ENCODE data around the gene SLC12A9.
A peak's percentile ranks its signal among the peaks of the same experiment; 100 is the strongest.
"Not testable (repeated sequence)": the region's sequence is repeated elsewhere in the genome, so short reads cannot be mapped to it uniquely, and the experiment has no call there.

Gene SLC12A9

GRCh38 chr7:100897772-100898454 is 45.4 kb downstream of the SLC12A9 start:
- DNase-seq: no peak

DNA sequence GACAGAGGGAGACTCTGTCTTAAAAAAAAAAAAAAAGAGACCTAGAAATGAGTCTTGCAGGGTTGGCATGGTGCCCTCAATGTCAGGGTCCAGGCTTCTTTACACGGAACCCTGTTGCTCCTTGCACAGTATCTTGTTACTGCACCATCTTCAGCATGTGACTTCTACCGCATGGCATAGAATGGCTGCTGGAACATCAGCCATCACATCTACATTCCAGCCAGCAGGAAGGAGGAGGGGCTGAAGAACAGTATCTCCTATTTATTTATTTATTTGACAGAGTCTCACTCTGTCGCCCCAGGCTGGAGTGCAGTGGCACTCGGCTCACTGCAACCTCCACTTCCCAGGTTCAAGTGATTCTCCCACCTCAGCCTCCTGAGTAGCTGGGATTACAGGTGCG is 46.9 kb downstream of the SLC12A9 start:
- no peak for DNase-seq

- no peak for DNase-seq
Measured at GRCh38 chr7:100900978-100901377, 48.5 kb downstream of the SLC12A9 start.

DNA sequence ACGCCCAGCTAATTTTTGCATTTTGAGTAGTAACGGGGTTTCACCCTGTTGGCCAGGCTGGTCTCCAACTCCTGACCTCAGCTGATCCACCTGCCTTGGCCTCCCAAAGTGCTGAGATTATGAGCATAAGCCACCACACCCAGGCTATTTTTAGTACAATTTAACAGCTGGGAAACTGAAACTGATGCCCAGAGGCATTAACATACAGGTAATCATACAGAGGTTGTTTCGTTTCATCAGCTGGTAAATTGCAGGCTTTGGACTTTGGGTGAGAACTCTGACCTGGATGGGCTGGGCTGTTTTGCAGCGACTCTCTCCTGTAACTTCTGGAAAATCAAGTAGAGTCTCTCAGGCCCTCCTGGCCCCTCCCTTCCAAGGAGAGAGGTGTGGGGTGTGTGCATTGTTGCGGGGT is 49.4 kb downstream of the SLC12A9 start:
- no peak for DNase-seq

DNA sequence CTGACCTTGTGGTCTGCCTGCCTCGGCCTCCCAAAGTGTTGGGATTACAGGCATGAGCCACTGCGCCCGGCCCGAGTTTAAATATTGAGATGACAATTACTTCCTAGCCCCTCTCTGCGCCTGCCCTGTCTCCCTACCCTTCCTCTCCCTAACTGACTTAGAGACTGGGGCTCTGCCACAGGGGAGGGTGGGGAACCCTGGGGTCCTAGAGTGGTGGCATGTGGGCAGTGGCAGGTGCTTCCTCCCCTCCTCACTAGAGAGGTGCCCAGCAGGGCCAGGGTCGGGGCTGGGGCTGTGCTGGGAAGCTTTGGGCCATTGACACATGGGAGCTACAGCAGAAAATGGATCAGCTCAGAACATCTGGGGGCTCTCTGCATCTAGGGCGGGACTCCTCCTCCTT is 50.1 kb downstream of the SLC12A9 start:
- no peak for DNase-seq

- no peak for DNase-seq
Measured at GRCh38 chr7:100908512-100908911, 56.0 kb downstream of the SLC12A9 start.

GRCh38 chr7:100910443-100910842 is 57.9 kb downstream of the SLC12A9 start:
- DNase-seq: not testable (repeated sequence)

DNA sequence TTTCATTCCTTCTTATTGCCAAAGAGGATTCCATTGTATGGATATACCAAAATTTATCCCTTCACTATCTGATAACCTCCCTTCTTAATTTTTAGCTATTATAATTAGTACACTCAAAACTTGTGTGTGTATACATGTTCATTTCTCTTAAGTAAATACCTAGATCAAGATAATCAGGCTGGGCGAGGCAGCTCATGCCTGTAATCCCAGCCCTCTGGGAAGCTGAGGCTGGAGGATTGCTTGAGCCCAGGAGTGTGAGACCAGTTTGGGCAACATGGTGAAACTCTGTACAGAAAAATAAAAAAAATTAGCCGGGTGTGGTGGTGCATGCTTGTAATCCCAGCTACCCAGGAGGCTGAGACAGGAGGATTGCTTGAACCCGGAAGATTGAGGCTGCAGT is 59.0 kb downstream of the SLC12A9 start:
- DNase-seq: no peak

DNA sequence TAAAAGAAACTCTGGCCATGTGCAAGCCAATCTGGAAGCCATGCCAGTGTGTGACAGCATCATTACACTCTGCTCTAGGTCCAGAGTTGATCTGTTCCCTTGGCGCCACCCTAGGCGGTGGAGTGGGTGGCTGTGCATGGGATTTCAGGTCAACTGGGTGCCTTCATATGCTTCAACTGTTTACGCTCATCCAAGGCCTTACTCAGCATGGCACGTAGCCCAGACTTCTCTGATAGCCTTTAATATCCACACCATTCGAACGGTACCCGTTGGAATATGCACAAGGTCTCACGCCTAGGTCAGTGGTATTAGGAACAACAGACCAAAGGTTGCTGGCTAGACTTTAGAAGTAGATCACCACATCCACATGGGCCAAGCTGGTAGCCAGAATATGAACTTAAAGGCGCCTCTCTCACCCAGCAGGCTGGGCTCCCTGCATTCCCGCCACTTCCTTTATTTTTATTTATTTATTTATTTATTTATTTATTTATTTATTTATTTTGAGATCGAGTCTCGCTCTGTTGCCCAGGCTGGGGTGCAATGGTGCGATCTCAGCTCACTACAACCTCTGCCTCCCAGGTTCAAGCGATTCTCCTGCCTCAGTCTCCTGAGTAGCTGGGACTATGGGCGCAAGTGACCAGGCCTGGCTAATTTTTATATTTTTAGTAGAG is 61.8 kb downstream of the SLC12A9 start:
- DNase-seq: no peak

- peak; percentile 11 for DNase-seq
Measured at GRCh38 chr7:100914879-100915447, 62.5 kb downstream of the SLC12A9 start.
